ENCODE results near the gene ACACB. TPM values are rescaled to one million over a fixed set of nuclear protein-coding genes. Genes with fewer than 3 reads are reported as not detected.

Gene ACACB
- polyA plus RNA-seq, 1 donor from 2014 or later, result 0.22 TPM

DNA sequence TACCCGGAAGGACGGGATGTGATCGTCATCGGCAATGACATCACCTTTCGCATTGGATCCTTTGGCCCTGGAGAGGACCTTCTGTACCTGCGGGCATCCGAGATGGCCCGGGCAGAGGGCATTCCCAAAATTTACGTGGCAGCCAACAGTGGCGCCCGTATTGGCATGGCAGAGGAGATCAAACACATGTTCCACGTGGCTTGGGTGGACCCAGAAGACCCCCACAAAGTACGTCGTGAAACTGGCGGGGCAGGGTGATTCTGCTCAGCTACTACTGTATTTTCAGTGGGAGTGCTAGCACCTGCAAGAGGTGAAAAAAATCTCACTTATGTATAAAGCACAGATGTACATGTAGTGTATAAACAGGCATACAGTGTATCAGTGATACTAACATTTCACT, 129.8 kb downstream of the ACACB start:
- H3K27ac ChIP-seq (ENCODE audit: low read length), result no peak overlapping the region
- no peaks in the 10 kb centered on the region for H3K9me2 ChIP-seq (ENCODE audit: insufficient read depth, low read length)
- no peaks in the 10 kb centered on the region for H3F3A ChIP-seq (ENCODE audit: insufficient read depth, low read length, poor library complexity, severe bottlenecking)
- no peaks in the 10 kb centered on the region for H3K36me3 ChIP-seq (ENCODE audit: insufficient read depth, low read length)
- no peaks in the 10 kb centered on the region for H4K20me1 ChIP-seq (ENCODE audit: insufficient read depth)
- no peaks in the 10 kb centered on the region for H3K79me2 ChIP-seq (replicated peaks; ENCODE audit: insufficient read depth, low read length)
- TF ChIP-seq RAD21 (conservative IDR thresholded peaks at IDR 0.05) (no peak), POLR2AphosphoS5 (IDR thresholded peaks at IDR 0.05) (no peak), EZH2 (IDR thresholded peaks at IDR 0.05; ENCODE audit: borderline replicate concordance, insufficient read depth, low read length, poor library complexity, severe bottlenecking) (no peak), EP300 (conservative IDR thresholded peaks at IDR 0.05; ENCODE audit: poor library complexity, severe bottlenecking) (no peak), MXI1 (conservative IDR thresholded peaks at IDR 0.05; ENCODE audit: poor library complexity, severe bottlenecking) (no peak), CTCF (IDR thresholded peaks at IDR 0.05; ENCODE audit: poor library complexity, severe bottlenecking) (no peak)
- TF ChIP-seq, protein P1, sequence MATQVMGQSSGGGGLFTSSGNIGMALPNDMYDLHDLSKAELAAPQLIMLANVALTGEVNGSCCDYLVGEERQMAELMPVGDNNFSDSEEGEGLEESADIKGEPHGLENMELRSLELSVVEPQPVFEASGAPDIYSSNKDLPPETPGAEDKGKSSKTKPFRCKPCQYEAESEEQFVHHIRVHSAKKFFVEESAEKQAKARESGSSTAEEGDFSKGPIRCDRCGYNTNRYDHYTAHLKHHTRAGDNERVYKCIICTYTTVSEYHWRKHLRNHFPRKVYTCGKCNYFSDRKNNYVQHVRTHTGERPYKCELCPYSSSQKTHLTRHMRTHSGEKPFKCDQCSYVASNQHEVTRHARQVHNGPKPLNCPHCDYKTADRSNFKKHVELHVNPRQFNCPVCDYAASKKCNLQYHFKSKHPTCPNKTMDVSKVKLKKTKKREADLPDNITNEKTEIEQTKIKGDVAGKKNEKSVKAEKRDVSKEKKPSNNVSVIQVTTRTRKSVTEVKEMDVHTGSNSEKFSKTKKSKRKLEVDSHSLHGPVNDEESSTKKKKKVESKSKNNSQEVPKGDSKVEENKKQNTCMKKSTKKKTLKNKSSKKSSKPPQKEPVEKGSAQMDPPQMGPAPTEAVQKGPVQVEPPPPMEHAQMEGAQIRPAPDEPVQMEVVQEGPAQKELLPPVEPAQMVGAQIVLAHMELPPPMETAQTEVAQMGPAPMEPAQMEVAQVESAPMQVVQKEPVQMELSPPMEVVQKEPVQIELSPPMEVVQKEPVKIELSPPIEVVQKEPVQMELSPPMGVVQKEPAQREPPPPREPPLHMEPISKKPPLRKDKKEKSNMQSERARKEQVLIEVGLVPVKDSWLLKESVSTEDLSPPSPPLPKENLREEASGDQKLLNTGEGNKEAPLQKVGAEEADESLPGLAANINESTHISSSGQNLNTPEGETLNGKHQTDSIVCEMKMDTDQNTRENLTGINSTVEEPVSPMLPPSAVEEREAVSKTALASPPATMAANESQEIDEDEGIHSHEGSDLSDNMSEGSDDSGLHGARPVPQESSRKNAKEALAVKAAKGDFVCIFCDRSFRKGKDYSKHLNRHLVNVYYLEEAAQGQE (IDR thresholded peaks at IDR 0.05; ENCODE audit: borderline replicate concordance), result no peak
- H3K27me3 ChIP-seq (ENCODE audit: insufficient read depth, low read depth, low read length), result no peaks in the 10 kb centered on the region
- no peak overlapping the region for H3K9ac ChIP-seq (ENCODE audit: low read length)
- H3K4me2 ChIP-seq (ENCODE audit: low read length), result no peak overlapping the region
- H2AFZ ChIP-seq (ENCODE audit: low read depth, low read length), result no peak overlapping the region
- H3K9me3 ChIP-seq (ENCODE audit: low read length), result no peaks in the 10 kb centered on the region
- no peak overlapping the region for H3K4me3 ChIP-seq (ENCODE audit: low read length)

DNA sequence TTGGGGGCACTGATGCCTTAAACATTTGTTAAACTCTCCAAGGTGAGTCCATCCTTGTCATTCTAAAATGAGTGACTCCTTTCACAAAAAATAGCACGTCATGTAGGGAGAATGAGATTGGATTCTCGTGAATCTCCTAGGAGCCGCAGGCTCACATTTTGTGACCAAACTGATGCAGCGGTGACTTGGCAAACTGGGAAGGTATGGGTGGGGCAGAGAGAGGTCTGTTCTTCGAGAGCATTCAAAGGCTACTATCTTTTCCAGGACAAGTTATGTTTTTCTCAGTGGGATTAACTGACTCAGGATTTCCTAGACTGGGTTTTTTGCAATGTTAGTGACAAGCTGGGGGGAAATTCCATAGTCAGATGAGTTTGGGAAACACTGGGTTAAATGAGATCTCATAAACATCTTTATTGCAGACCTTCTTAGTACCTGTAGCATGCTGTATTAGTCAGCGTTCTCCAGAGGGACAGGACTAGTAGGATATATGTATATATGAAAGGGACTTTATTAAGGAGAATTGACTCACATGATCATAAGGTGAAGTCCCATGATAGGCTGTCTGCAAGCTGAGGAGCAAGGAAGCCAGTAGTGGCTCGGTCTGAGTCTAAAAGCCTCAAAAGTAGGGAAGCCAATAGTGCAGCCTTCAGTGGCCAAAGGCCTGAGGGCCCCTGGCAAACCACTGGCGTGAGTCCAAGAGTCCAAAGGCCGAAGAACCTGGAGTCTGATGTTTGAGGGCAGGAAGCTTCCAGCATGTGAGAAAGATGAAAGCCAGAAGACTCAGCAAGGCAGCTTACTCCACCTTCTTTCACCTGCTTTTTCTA, 131.7 kb downstream of the ACACB start:
- no peak overlapping the region for H2AFZ ChIP-seq (ENCODE audit: low read depth, low read length)
- H3K9me3 ChIP-seq (ENCODE audit: low read length), result no peaks in the 10 kb centered on the region
- no peaks in the 10 kb centered on the region for H3K27me3 ChIP-seq (ENCODE audit: insufficient read depth, low read depth, low read length)
- H3K9ac ChIP-seq (ENCODE audit: low read length), result no peak overlapping the region
- no peaks in the 10 kb centered on the region for H3K9me2 ChIP-seq (ENCODE audit: insufficient read depth, low read length)
- TF ChIP-seq, protein P1 (IDR thresholded peaks at IDR 0.05; ENCODE audit: borderline replicate concordance), result no peak
- TF ChIP-seq TAF1 (IDR thresholded peaks at IDR 0.05; ENCODE audit: low read depth), result no peak
- H4K20me1 ChIP-seq (ENCODE audit: insufficient read depth), result no peaks in the 10 kb centered on the region
- no peak overlapping the region for H3K27ac ChIP-seq (ENCODE audit: low read length)
- no peaks in the 10 kb centered on the region for H3F3A ChIP-seq (ENCODE audit: insufficient read depth, low read length, poor library complexity, severe bottlenecking)
- no peaks in the 10 kb centered on the region for H3K79me2 ChIP-seq (replicated peaks; ENCODE audit: insufficient read depth, low read length)
- no peaks in the 10 kb centered on the region for H3K36me3 ChIP-seq (ENCODE audit: insufficient read depth, low read length)
- H3K4me3 ChIP-seq (ENCODE audit: low read length), result no peak overlapping the region
- H3K4me2 ChIP-seq (ENCODE audit: low read length), result no peak overlapping the region

Measured in neural cell (in vitro differentiated cells).